ENCODE data around the gene KLHL6.

DNA sequence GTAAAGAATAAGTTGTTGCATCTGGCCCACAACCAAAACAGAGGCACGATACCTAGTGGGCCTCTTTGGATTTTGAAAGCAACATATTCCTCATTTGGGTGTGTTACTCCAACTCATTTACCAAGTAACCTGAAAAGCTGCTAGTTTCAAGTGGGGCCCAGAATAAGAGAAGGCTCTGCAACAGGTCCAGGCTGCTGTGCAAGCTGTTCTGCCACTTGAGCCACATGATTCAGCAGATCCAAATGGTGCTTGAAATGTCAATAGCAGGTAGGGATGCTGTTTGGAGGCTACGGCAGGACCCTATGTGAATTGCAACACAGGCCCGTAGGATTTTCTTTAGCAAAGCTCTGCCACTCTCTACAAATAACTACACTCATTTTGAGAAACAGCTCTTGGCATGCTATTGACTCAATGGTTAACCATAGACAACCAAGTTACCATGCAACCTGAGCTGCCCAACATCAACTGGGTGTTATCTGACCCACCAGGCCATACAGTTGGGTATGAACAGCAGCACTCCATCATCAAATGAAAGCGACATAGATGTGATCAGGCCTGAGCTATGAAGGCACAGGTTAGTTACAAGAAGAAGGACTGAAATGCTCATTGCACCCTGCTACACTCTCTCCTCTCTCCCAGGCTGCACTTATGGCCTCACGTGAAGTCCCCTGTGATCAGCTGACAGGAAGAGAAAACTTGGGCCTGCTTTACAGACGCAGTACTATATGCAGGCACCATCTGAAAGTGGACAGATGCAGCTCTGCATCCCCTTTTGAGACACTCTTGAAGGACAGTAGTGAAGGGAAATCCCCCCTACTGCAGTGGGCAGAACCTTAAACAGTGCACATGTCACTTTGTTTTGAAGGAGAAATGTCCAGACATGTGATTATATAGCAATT is 117.6 kb downstream of the KLHL6 start:
- TF ChIP-seq, protein P1, sequence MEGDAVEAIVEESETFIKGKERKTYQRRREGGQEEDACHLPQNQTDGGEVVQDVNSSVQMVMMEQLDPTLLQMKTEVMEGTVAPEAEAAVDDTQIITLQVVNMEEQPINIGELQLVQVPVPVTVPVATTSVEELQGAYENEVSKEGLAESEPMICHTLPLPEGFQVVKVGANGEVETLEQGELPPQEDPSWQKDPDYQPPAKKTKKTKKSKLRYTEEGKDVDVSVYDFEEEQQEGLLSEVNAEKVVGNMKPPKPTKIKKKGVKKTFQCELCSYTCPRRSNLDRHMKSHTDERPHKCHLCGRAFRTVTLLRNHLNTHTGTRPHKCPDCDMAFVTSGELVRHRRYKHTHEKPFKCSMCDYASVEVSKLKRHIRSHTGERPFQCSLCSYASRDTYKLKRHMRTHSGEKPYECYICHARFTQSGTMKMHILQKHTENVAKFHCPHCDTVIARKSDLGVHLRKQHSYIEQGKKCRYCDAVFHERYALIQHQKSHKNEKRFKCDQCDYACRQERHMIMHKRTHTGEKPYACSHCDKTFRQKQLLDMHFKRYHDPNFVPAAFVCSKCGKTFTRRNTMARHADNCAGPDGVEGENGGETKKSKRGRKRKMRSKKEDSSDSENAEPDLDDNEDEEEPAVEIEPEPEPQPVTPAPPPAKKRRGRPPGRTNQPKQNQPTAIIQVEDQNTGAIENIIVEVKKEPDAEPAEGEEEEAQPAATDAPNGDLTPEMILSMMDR (IDR thresholded peaks at IDR 0.05; ENCODE audit: insufficient read depth, low read depth, low read length), result no peak
- TF ChIP-seq EZH2 (IDR thresholded peaks at IDR 0.05; ENCODE audit: insufficient read depth, low read length), result no peak

Data from astrocyte (in vitro differentiated cells and primary cell).